IPS-15b (cell line): Measurements from ENCODE around the gene TTYH1.

Experiments used
- H3K27me3 ChIP-seq: one replicate; pipeline ENCODE4 v1.6.1; 2013; ENCODE audit warnings: low read length; ENCODE audit not compliant: control insufficient read depth, insufficient read depth
- H3K36me3 ChIP-seq: one replicate; pipeline ENCODE4 v1.6.1; 2013; ENCODE audit warnings: low read length; ENCODE audit not compliant: control insufficient read depth, insufficient read depth
- H3K4me1 ChIP-seq: one replicate; pipeline ENCODE4 v1.6.1; 2013; ENCODE audit warnings: mild to moderate bottlenecking, low read length; ENCODE audit not compliant: control insufficient read depth, insufficient read depth
- H3K4me3 ChIP-seq: one replicate; pipeline ENCODE4 v1.5.1; 2013; ENCODE audit warnings: low read depth, low read length
- H3K9ac ChIP-seq: one replicate; pipeline ENCODE4 v1.6.1; 2013; ENCODE audit warnings: low read depth, mild to moderate bottlenecking, low read length
- H3K9me3 ChIP-seq: one replicate; pipeline ENCODE4 v1.6.1; 2013; ENCODE audit warnings: mild to moderate bottlenecking, low read length; ENCODE audit not compliant: control insufficient read depth, insufficient read depth

The TTYH1 gene

GRCh38 chr19:54469496-54469934, 54.3 kb downstream of the TTYH1 start:
- Histone ChIP-seq H3K9me3 (no peaks in the 10 kb centered on the region), H3K4me1 (peaks cover 4% of the 10 kb centered on the region), H3K4me3 (no peak overlapping the region), H3K9ac (no peak overlapping the region), H3K27me3 (peaks cover 21% of the 10 kb centered on the region), H3K36me3 (no peaks in the 10 kb centered on the region)

DNA sequence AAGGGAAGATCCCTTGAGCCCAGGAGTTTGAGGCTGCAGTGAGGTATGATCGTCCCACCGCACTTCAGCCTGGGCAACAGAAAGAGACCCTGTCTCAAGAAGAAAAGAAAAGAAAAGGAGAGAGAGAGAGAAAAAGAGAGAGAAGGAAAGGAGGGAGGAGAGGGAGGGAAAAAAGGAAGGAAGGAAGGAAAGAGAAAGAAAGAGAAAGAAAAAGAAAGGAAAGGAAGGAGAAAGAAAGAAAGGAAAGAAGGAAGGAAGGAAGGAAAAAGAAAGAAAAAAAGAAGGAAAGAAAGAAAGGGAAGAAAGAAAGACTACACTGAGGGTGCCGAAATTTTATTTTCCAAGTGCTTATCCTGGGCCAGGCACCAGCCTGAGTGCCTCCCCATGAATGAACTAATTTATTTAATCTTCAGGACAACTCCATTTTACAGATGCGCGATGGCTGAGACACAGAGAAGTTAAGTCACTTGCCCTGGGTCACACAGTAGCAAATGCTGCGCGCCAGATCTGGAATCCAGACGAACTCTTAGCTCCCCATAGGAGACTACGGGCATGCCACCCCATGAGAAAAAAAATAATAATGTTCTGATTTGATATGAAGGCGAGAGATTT, 55.1 kb downstream of the TTYH1 start:
- H3K27me3 ChIP-seq, result peaks cover 21% of the 10 kb centered on the region
- H3K4me3 ChIP-seq, result peak overlapping the region; percentile 53
- H3K4me1 ChIP-seq, result peaks cover 4% of the 10 kb centered on the region
- H3K9me3 ChIP-seq, result no peaks in the 10 kb centered on the region
- no peaks in the 10 kb centered on the region for H3K36me3 ChIP-seq
- no peak overlapping the region for H3K9ac ChIP-seq

DNA sequence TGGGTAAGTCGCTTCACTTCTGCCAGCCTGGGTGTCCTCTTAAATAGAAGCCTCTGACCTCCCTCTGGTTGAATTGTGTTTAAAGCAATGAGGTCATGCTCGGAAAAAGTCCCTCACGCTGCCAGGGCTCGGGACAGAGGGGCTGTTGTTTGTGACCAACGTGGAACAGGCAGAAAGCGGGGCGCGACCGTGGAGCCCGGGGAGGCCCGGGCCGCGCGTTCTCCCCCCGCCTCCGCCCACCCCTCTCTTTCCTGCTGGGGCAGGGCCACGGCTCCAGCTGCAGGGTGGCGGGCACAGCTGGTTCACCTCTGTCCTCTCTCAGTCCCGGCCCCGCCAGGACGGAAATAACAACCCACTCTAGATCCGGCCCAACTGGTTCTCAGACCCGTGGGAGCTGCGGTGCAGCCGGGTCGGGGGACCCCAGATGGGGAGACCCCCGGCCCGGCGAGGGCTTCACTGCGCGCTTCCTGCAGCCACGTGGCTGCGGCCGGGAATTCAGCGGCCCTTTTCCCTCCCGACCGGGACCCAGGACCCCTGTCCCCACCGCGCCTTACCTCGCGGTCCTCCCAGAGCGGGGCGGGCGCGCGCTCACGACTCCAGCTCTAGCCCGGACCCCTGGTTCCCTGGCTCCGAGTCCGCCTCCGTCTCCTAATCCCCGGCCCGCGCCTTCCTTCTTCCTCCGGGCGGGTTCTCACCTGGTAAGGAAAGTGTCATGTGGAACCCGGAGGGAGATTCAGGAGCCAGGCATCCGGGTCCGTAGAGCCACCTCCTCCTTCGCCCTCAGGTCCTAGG, 55.9 kb downstream of the TTYH1 start:
- Histone ChIP-seq H3K9me3 (no peaks in the 10 kb centered on the region), H3K36me3 (no peaks in the 10 kb centered on the region), H3K27me3 (peaks cover 21% of the 10 kb centered on the region), H3K9ac (peak overlapping the region; percentile 65), H3K4me1 (peaks cover 4% of the 10 kb centered on the region), H3K4me3 (peak overlapping the region; percentile 53)

DNA sequence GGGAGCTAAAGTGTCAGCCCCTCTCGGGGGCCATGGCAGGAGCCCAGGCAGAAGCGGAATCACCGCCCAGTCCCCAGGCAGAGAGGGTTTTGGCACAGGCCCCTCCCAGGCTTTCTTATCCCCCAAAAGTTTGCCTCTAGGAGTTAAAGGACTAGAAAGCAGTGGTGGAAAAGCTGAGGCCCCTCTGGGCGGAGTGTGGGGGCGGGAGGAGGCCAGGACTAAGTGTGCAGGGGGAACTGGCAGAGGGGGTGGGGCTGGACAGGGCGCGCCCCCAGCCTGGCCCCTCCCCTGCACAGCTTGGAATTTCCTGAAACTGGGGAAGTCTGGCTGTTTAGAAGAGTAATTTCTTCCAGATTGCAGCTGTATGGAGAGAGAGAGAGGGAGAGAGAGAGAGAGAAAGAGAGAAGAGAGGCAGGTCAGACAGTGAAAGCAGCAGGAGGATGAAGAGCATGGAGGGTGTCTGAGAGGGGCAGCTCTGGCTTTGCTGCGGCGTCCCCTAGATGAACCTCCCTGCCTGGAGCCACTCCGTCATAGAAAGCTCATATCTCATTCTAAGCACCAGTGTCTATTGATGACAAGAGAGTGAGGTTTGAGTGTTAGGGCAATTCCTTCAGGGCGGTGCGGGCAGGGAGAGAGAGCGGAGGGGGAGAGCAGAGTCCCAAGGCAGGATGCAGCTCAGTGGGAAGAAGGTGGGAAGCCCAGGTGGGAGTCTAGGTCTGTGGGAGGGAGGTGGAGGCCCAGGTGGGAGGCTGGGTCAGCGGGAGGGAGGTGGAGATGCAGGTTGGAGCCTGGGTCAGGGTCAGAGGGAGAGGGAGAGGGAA, 58.0 kb downstream of the TTYH1 start, which contains the start of gene CDC42EP5:
TSS of gene CDC42EP5 (minus strand) at position 226 of the 821 bp plus-strand sequence. CDS start 7,749 bp downstream, outside the sequence.
- Histone ChIP-seq H3K4me3 (peak within 1 kb of the TSS; percentile 35), H3K9ac (no peak within 1 kb of the TSS), H3K4me1 (peaks cover 4% of the 10 kb centered on the region), H3K27me3 (peaks cover 21% of the 10 kb centered on the region), H3K36me3 (no peaks in the 10 kb centered on the region), H3K9me3 (no peaks in the 10 kb centered on the region)

DNA sequence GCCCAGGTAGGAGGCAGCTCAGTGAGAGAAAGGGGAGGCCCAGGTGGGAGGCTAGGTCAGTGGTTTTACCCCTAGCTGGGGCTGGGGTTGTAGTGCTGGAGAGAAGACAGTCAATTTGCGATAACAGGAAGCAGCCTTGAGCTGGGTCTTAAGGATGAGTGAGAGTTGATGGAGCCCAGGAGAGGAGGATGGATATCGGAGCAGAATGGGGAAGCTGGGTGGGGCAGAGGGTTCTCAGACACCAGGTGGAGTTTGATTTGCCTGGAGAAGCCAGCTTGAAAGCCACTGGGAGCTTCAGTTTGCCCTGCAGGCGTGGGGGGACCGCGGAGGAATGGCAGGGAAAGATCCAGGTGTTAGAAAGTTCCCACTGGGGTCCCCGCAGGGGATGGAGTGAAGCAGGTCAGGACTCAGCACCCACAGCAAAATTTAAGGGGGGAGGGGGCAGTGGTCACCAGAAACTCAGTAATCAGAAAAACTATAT, 58.7 kb downstream of the TTYH1 start:
- Histone ChIP-seq H3K27me3 (peaks cover 21% of the 10 kb centered on the region), H3K4me3 (peak overlapping the region; percentile 35), H3K9ac (no peak overlapping the region)

DNA sequence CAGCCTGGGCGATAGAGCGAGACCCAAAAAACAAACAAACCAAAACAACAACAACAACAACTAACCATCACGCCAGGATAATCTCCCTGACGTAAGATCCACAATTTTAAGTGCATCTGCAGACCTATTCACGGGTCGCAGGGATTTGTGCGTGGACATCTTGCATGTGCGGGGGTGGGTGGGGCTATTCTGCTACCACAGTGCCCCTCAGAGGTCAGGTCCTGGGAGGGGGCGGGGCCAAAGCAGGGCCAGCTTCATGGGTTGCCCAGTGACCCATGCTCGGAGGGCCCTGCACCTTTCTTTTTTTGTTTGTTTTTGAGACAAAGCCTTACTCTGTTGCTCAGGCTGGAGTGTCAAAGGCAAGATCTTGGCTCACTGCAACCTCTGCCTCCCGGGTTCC, 60.4 kb downstream of the TTYH1 start:
- Histone ChIP-seq H3K4me3 (no peak overlapping the region), H3K9me3 (no peaks in the 10 kb centered on the region), H3K36me3 (no peaks in the 10 kb centered on the region), H3K4me1 (peaks cover 4% of the 10 kb centered on the region), H3K9ac (no peak overlapping the region), H3K27me3 (peaks cover 8% of the 10 kb centered on the region)

More for the DNA sequence above, 58.7 kb downstream of the TTYH1 start:
- peaks cover 4% of the 10 kb centered on the region for H3K4me1 ChIP-seq
- H3K9me3 ChIP-seq, result no peaks in the 10 kb centered on the region
- no peaks in the 10 kb centered on the region for H3K36me3 ChIP-seq

- Histone ChIP-seq H3K9ac (no peak overlapping the region), H3K36me3 (no peaks in the 10 kb centered on the region), H3K4me1 (peaks cover 4% of the 10 kb centered on the region), H3K27me3 (no peaks in the 10 kb centered on the region), H3K9me3 (no peaks in the 10 kb centered on the region), H3K4me3 (no peak overlapping the region)
Observed at GRCh38 chr19:54477650-54478049, 62.4 kb downstream of the TTYH1 start.

DNA sequence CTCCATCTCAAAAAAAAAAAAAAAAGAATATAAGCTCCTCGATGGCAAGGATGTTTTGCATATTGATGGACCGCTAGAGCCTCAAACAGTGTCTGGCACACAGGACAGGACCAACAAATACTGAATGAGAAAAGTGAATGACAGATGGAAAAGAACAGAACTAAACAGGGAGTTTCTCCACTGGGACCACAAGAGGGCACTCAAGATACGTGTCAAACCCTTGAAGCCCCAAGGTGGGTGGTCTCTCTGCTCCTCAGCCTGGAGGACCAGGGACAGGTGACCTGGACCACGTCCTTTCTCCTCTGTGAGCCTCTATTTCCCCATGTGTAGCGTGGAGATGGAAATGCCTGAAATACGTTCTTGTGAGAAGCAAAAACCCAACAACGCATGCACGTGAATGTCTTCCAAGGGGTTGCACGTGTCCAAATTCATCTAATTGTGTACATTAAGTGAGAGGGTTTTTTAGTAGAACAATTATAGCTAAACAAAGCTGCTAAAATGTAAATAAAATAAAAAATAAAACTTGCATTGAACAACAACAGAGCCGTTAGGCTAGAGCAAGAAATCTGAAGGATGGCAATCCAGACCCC, 63.5 kb downstream of the TTYH1 start:
- no peak overlapping the region for H3K4me3 ChIP-seq
- H3K36me3 ChIP-seq, result no peaks in the 10 kb centered on the region
- no peaks in the 10 kb centered on the region for H3K9me3 ChIP-seq
- H3K9ac ChIP-seq, result no peak overlapping the region
- peaks cover 2% of the 10 kb centered on the region for H3K4me1 ChIP-seq
- no peaks in the 10 kb centered on the region for H3K27me3 ChIP-seq

DNA sequence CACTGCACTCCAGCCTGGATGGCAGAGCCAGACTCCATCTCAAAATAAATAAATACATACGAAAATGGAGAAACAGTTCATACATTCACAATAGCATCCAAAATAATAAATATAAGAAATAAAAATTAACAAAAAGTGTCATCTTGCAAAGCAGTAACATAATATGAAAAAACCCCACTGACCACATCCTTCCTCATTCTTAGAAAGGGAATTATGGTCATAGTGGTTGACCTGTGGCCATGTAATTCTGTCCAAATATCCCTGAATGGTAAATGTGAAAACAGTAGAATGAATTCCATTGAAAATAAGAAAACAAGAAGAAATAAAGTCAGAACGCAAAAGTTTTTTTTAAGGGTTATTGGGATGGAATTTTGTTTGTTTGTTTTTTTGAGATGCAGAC, 64.8 kb downstream of the TTYH1 start:
- H3K4me1 ChIP-seq, result no peaks in the 10 kb centered on the region
- no peaks in the 10 kb centered on the region for H3K36me3 ChIP-seq
- no peak overlapping the region for H3K9ac ChIP-seq
- H3K27me3 ChIP-seq, result no peaks in the 10 kb centered on the region
- H3K9me3 ChIP-seq, result no peaks in the 10 kb centered on the region
- no peak overlapping the region for H3K4me3 ChIP-seq

GRCh38 chr19:54481326-54481930, 66.2 kb downstream of the TTYH1 start:
- Histone ChIP-seq H3K9me3 (no peaks in the 10 kb centered on the region), H3K36me3 (no peaks in the 10 kb centered on the region), H3K4me3 (no peak overlapping the region), H3K9ac (no peak overlapping the region), H3K4me1 (no peaks in the 10 kb centered on the region), H3K27me3 (no peaks in the 10 kb centered on the region)

- H3K9me3 ChIP-seq, result no peaks in the 10 kb centered on the region
- no peak overlapping the region for H3K4me3 ChIP-seq
- H3K36me3 ChIP-seq, result no peaks in the 10 kb centered on the region
- H3K9ac ChIP-seq, result no peak overlapping the region
- no peaks in the 10 kb centered on the region for H3K27me3 ChIP-seq
- H3K4me1 ChIP-seq, result no peaks in the 10 kb centered on the region
Observed at GRCh38 chr19:54482889-54483288, 67.6 kb downstream of the TTYH1 start.
